Glutamatergic neuron (in vitro differentiated cells): Measurements from ENCODE around the gene ACTR3. TPM values are rescaled to one million over a fixed set of nuclear protein-coding genes. Genes with fewer than 3 reads are reported as not detected.

Experiments used
- DNase-seq: peaks from one replicate; pipeline ENCODE4 v3.0.0; 2022
- H3K27ac Mint-ChIP-seq: one replicate; pipeline ENCODE4 v1.8.0; 2020; ENCODE audit warnings: mild to moderate bottlenecking, mixed read lengths, inconsistent platforms; ENCODE audit not compliant: unreplicated experiment
- H3K27me3 Mint-ChIP-seq: one replicate; pipeline ENCODE4 v1.8.0; 2020; ENCODE audit warnings: mild to moderate bottlenecking, moderate library complexity, mixed read lengths, inconsistent platforms; ENCODE audit not compliant: unreplicated experiment
- H3K36me3 Mint-ChIP-seq: one replicate; pipeline ENCODE4 v1.8.0; 2020; ENCODE audit warnings: mild to moderate bottlenecking, mixed read lengths, inconsistent platforms; ENCODE audit not compliant: unreplicated experiment
- H3K4me1 Mint-ChIP-seq: one replicate; pipeline ENCODE4 v1.8.0; 2020; ENCODE audit warnings: mild to moderate bottlenecking, low read depth, mixed read lengths, inconsistent platforms; ENCODE audit not compliant: unreplicated experiment
- H3K4me3 Mint-ChIP-seq: one replicate; pipeline ENCODE4 v1.8.0; 2020; ENCODE audit warnings: mild to moderate bottlenecking, mixed read lengths, inconsistent platforms; ENCODE audit not compliant: unreplicated experiment
- H3K9me3 Mint-ChIP-seq: one replicate; pipeline ENCODE4 v1.8.0; 2020; ENCODE audit warnings: mild to moderate bottlenecking, moderate library complexity, mixed read lengths, inconsistent platforms; ENCODE audit not compliant: unreplicated experiment
- CTCF ChIP-seq: fragments of 200-600 bp; sonication (generic); IDR thresholded peaks from one replicate; pipeline ENCODE4 v1.5.0; 2021; ENCODE audit not compliant: partially characterized antibody, unreplicated experiment
- total RNA-seq: library from RNA; stranded (reverse); fragmentation: NEBNext Ultra II Directional; extraction: Animal tissue kit (Norgen Biotek cat#: 25700); gene quantifications from one replicate; pipeline ENCODE4 v1.2.1, GENCODE V29; 2021; ENCODE audit not compliant: unreplicated experiment

Gene ACTR3
- total RNA-seq, 1 donor from 2014 or later, result 154 TPM

GRCh38 chr2:113965644-113966043, 75.8 kb downstream of the ACTR3 start:
- no peak overlapping the region for H3K4me3 Mint-ChIP-seq
- DNase-seq, result peak; percentile 43

GRCh38 chr2:113966171-113966570, 76.3 kb downstream of the ACTR3 start:
- no peak for DNase-seq
- Mint-ChIP-seq H3K36me3 (no peaks in the 10 kb centered on the region), H3K4me3 (no peak overlapping the region), H3K27ac (no peak overlapping the region), H3K27me3 (peaks cover under 1% of the 10 kb centered on the region), H3K4me1 (peaks cover 8% of the 10 kb centered on the region), H3K9me3 (no peaks in the 10 kb centered on the region)
- TF ChIP-seq CTCF, result no peak

More at GRCh38 chr2:113965644-113966043, 75.8 kb downstream of the ACTR3 start:
- peak; percentile 70 for TF ChIP-seq CTCF
- H3K36me3 Mint-ChIP-seq, result no peaks in the 10 kb centered on the region
- H3K4me1 Mint-ChIP-seq, result peaks cover 5% of the 10 kb centered on the region
- H3K9me3 Mint-ChIP-seq, result no peaks in the 10 kb centered on the region
- no peaks in the 10 kb centered on the region for H3K27me3 Mint-ChIP-seq
- H3K27ac Mint-ChIP-seq, result no peak overlapping the region

GRCh38 chr2:113966832-113967231, 76.9 kb downstream of the ACTR3 start:
- no peak overlapping the region for H3K4me3 Mint-ChIP-seq
- H3K36me3 Mint-ChIP-seq, result no peaks in the 10 kb centered on the region
- H3K4me1 Mint-ChIP-seq, result peaks cover 8% of the 10 kb centered on the region
- TF ChIP-seq CTCF, result no peak
- no peak for DNase-seq
- no peaks in the 10 kb centered on the region for H3K9me3 Mint-ChIP-seq
- H3K27me3 Mint-ChIP-seq, result peaks cover 2% of the 10 kb centered on the region
- no peak overlapping the region for H3K27ac Mint-ChIP-seq

DNA sequence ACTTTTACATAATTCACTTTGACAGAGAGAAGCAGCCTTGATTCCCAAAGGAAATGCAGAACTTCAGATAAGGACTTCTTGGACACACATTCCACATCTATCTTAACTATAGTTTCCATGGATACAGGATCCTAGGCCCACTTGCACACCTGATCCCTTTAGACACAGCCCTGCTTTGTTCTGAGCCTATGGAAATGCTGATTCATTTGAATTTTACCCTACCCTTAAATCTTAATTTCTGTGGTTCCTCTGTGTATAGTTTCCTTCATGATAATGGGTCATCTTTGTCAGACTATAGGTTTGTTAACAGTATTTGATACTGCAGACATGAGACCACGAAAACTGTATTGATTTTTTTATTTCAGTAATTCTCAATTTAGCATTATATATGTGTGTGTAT, 77.4 kb downstream of the ACTR3 start:
- Mint-ChIP-seq H3K36me3 (no peaks in the 10 kb centered on the region), H3K27me3 (peaks cover 2% of the 10 kb centered on the region), H3K4me1 (peaks cover 8% of the 10 kb centered on the region), H3K4me3 (no peak overlapping the region), H3K9me3 (no peaks in the 10 kb centered on the region), H3K27ac (no peak overlapping the region)
- TF ChIP-seq CTCF, result no peak
- DNase-seq, result no peak

- H3K27me3 Mint-ChIP-seq, result peaks cover 7% of the 10 kb centered on the region
- TF ChIP-seq CTCF, result no peak
- H3K27ac Mint-ChIP-seq, result no peak overlapping the region
- no peak for DNase-seq
- H3K9me3 Mint-ChIP-seq, result peaks cover 10% of the 10 kb centered on the region
- peaks cover 5% of the 10 kb centered on the region for H3K36me3 Mint-ChIP-seq
- H3K4me3 Mint-ChIP-seq, result no peak overlapping the region
- H3K4me1 Mint-ChIP-seq, result peaks cover 39% of the 10 kb centered on the region
These were observed 82.9 kb downstream of the ACTR3 start for GRCh38 chr2:113972766-113973165.
